ENCODE data around the gene ARPP21. TPM values are rescaled to one million over a fixed set of nuclear protein-coding genes. Genes with fewer than 3 reads are reported as not detected.

The ARPP21 gene
- total and polyA plus RNA-seq, 2 donors (not counting 3 experiments of a cell fraction or from before 2014, with no cell fraction given), result not detected

DNA sequence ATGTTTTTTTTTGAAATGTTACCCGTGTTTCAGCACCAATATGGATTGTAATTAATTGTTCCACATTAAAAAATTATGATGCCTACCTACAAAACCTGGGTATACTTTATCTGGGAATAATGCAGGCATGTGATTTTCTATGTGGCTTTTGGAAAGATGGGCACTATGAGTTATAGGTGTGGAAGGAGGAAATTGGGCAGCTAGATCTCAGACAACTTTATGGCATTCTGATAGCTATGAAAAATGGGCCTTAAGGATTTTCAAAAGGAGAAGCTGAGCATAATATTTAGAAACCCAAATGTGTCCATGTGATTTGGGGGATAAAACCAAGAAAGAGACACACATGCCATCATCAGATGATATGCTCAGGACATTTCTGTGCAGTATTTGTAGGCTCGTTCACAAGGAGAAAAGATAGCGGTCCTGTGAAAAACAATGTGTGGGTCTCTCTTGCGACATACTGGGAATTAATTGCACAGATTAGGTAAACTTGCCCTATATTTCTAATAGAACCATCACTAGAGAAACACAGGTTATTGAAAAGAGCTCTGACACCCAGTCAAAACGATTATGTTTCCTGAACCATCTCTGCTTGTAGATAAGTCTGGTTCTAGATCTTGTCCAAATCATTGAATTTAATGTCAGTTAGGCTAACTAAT, 35.3 kb downstream of the ARPP21 start:
- Histone ChIP-seq H3K4me3 (replicated peaks in 1 of 3; ENCODE audit: insufficient read depth in 1 of 3, low read depth in 1 of 3, low read length in 3 of 3) (no peak overlapping the region), H3K9me1 (replicated peaks; ENCODE audit: control insufficient read depth, extremely low read depth, insufficient read depth, low read length) (no peaks in the 10 kb centered on the region), H3K27me3 (ENCODE audit: control insufficient read depth in 2 of 2, insufficient read depth in 2 of 2, low read length in 2 of 2) (peaks cover 0 to 8% of the 10 kb centered on the region in 2 experiments), H3K4me1 (ENCODE audit: control insufficient read depth, extremely low read depth, insufficient read depth, low read length) (no peaks in the 10 kb centered on the region), H3K4me2 (ENCODE audit: insufficient read depth, low read length) (no peak overlapping the region), H3K9ac (replicated peaks; ENCODE audit: extremely low read depth, insufficient read depth, low read length) (no peak overlapping the region), H3K36me3 (ENCODE audit: control insufficient read depth in 2 of 2, extremely low read depth in 1 of 2, insufficient read depth in 2 of 2, low read length in 2 of 2) (no peaks in the 10 kb centered on the region), H3K79me2 (ENCODE audit: control insufficient read depth, insufficient read depth, low read length) (no peaks in the 10 kb centered on the region), H4K20me1 (replicated peaks; ENCODE audit: control insufficient read depth, extremely low read depth, insufficient read depth, low read length) (no peaks in the 10 kb centered on the region), H3K9me3 (replicated peaks; ENCODE audit: control insufficient read depth, insufficient read depth, low read length) (no peaks in the 10 kb centered on the region), H3K27ac (ENCODE audit: insufficient read depth, low read depth, low read length) (no peak overlapping the region), H2AFZ (ENCODE audit: low read depth, low read length) (no peak overlapping the region)
- intact Hi-C loops (cut with micrococcal nuclease) (no loop called here), dilution Hi-C loops (cut with MboI; ENCODE audit: extremely low pct_ligation_motif_present, low sequenced_read_pairs) (no loop called here)
- DNase-seq (ENCODE audit: low read depth, low spot score) (no peak), FAIRE-seq (no peak)
- no peak for TF ChIP-seq POLR2A (IDR thresholded peaks at IDR 0.05; ENCODE audit: low read depth, low read length)
- TF ChIP-seq GATA2 (IDR thresholded peaks at IDR 0.05; ENCODE audit: insufficient read depth, insufficient read length, low read depth, low read length), result no peak
- TF ChIP-seq, protein P1, sequence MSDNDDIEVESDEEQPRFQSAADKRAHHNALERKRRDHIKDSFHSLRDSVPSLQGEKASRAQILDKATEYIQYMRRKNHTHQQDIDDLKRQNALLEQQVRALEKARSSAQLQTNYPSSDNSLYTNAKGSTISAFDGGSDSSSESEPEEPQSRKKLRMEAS (IDR thresholded peaks at IDR 0.05; ENCODE audit: insufficient read depth, insufficient read length), result no peak
- TF ChIP-seq JUN (IDR thresholded peaks at IDR 0.05; ENCODE audit: borderline replicate concordance, insufficient read depth, insufficient read length, low read depth), result no peak
- TF ChIP-seq, protein P2, sequence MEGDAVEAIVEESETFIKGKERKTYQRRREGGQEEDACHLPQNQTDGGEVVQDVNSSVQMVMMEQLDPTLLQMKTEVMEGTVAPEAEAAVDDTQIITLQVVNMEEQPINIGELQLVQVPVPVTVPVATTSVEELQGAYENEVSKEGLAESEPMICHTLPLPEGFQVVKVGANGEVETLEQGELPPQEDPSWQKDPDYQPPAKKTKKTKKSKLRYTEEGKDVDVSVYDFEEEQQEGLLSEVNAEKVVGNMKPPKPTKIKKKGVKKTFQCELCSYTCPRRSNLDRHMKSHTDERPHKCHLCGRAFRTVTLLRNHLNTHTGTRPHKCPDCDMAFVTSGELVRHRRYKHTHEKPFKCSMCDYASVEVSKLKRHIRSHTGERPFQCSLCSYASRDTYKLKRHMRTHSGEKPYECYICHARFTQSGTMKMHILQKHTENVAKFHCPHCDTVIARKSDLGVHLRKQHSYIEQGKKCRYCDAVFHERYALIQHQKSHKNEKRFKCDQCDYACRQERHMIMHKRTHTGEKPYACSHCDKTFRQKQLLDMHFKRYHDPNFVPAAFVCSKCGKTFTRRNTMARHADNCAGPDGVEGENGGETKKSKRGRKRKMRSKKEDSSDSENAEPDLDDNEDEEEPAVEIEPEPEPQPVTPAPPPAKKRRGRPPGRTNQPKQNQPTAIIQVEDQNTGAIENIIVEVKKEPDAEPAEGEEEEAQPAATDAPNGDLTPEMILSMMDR (IDR thresholded peaks at IDR 0.05; ENCODE audit: extremely low read depth in 1 of 2, insufficient read depth in 1 of 2, low read depth in 1 of 2, low read length in 2 of 2), result no peak
- TF ChIP-seq MYC (IDR thresholded peaks at IDR 0.05; ENCODE audit: low read depth, low read length), result no peak
- no peak for TF ChIP-seq POLR2AphosphoS5 (IDR thresholded peaks at IDR 0.05; ENCODE audit: insufficient read depth, low read depth, low read length)
- TF ChIP-seq EZH2 (IDR thresholded peaks at IDR 0.05; ENCODE audit: borderline replicate concordance, low read depth, low read length, severe bottlenecking), result no peak
- no peak for TF ChIP-seq FOS (IDR thresholded peaks at IDR 0.05; ENCODE audit: borderline replicate concordance, insufficient read depth, low read length)
- POLR2A ChIA-PET, result no interaction called here
- BruUV-seq (replicated peaks), result no TSS peak
- CTCF ChIA-PET, result interaction anchor here (1.8 kb wide), 1 partner anchor 9 kb away, joined by 8 read pairs; no protein-coding TSS in a partner anchor

Measured in endothelial cell of umbilical vein (primary cell).